Rectal smooth muscle tissue (tissue), 1 donor: ENCODE measurements around the gene EEFSEC.

Experiments used
- H3K27ac ChIP-seq: one replicate; pipeline ENCODE4 v1.7.0; 2013; ENCODE audit warnings: low read depth, low read length, inconsistent platforms
- H3K27me3 ChIP-seq: one replicate; pipeline ENCODE4 v1.7.0; 2013; ENCODE audit warnings: low read length; ENCODE audit not compliant: control insufficient read depth, insufficient read depth
- H3K36me3 ChIP-seq: one replicate; pipeline ENCODE4 v1.7.0; 2013; ENCODE audit warnings: low read length; ENCODE audit not compliant: control insufficient read depth, insufficient read depth
- H3K4me1 ChIP-seq: one replicate; pipeline ENCODE4 v1.7.0; 2013; ENCODE audit warnings: low read length; ENCODE audit not compliant: control insufficient read depth, insufficient read depth
- H3K4me3 ChIP-seq: one replicate; pipeline ENCODE4 v1.7.0; 2013; ENCODE audit warnings: low read length
- H3K9ac ChIP-seq: one replicate; pipeline ENCODE4 v1.7.0; 2013; ENCODE audit warnings: low read length

The EEFSEC gene

GRCh38 chr3:128362026-128362965 lies 209.0 kb downstream of the EEFSEC start:
- Histone ChIP-seq H3K36me3 (peaks cover 7% of the 10 kb centered on the region), H3K4me3 (no peak overlapping the region), H3K9ac (no peak overlapping the region), H3K27me3 (no peaks in the 10 kb centered on the region), H3K27ac (no peak overlapping the region), H3K4me1 (no peaks in the 10 kb centered on the region)

- no peaks in the 10 kb centered on the region for H3K36me3 ChIP-seq
- H3K9ac ChIP-seq = no peak overlapping the region
- H3K4me1 ChIP-seq = no peaks in the 10 kb centered on the region
- no peaks in the 10 kb centered on the region for H3K27me3 ChIP-seq
- no peak overlapping the region for H3K27ac ChIP-seq
- H3K4me3 ChIP-seq = no peak overlapping the region
Observed at GRCh38 chr3:128364291-128364690, 211.0 kb downstream of the EEFSEC start.

GRCh38 chr3:128364808-128365360 lies 211.6 kb downstream of the EEFSEC start:
- Histone ChIP-seq H3K4me1 (no peaks in the 10 kb centered on the region), H3K27ac (no peak overlapping the region), H3K36me3 (no peaks in the 10 kb centered on the region), H3K9ac (no peak overlapping the region), H3K4me3 (no peak overlapping the region), H3K27me3 (no peaks in the 10 kb centered on the region)

GRCh38 chr3:128366136-128366535 lies 212.9 kb downstream of the EEFSEC start:
- no peaks in the 10 kb centered on the region for H3K27me3 ChIP-seq
- H3K27ac ChIP-seq = no peak overlapping the region
- H3K36me3 ChIP-seq = no peaks in the 10 kb centered on the region

GRCh38 chr3:128366652-128367051 lies 213.4 kb downstream of the EEFSEC start:
- H3K27me3 ChIP-seq = no peaks in the 10 kb centered on the region
- no peak overlapping the region for H3K27ac ChIP-seq
- H3K4me3 ChIP-seq = no peak overlapping the region
- H3K4me1 ChIP-seq = no peaks in the 10 kb centered on the region
- H3K9ac ChIP-seq = no peak overlapping the region
- no peaks in the 10 kb centered on the region for H3K36me3 ChIP-seq

More at GRCh38 chr3:128366136-128366535, 212.9 kb downstream of the EEFSEC start:
- no peak overlapping the region for H3K4me3 ChIP-seq
- no peaks in the 10 kb centered on the region for H3K4me1 ChIP-seq
- H3K9ac ChIP-seq = no peak overlapping the region

- no peak overlapping the region for H3K4me3 ChIP-seq
- H3K27ac ChIP-seq = no peak overlapping the region
- H3K36me3 ChIP-seq = no peaks in the 10 kb centered on the region
- no peaks in the 10 kb centered on the region for H3K27me3 ChIP-seq
- H3K4me1 ChIP-seq = no peaks in the 10 kb centered on the region
- no peak overlapping the region for H3K9ac ChIP-seq
Observed at GRCh38 chr3:128367221-128367620, 213.9 kb downstream of the EEFSEC start.

- no peak overlapping the region for H3K27ac ChIP-seq
- H3K36me3 ChIP-seq = no peaks in the 10 kb centered on the region
- no peak overlapping the region for H3K9ac ChIP-seq
- no peaks in the 10 kb centered on the region for H3K27me3 ChIP-seq
- H3K4me1 ChIP-seq = no peaks in the 10 kb centered on the region
- H3K4me3 ChIP-seq = no peak overlapping the region
Observed at GRCh38 chr3:128367761-128368160, 214.5 kb downstream of the EEFSEC start.

GRCh38 chr3:128368626-128369025 lies 215.3 kb downstream of the EEFSEC start:
- Histone ChIP-seq H3K9ac (no peak overlapping the region), H3K36me3 (no peaks in the 10 kb centered on the region), H3K27me3 (no peaks in the 10 kb centered on the region), H3K27ac (no peak overlapping the region), H3K4me1 (no peaks in the 10 kb centered on the region), H3K4me3 (no peak overlapping the region)

- no peak overlapping the region for H3K27ac ChIP-seq
- no peak overlapping the region for H3K9ac ChIP-seq
- H3K36me3 ChIP-seq = no peaks in the 10 kb centered on the region
- H3K4me1 ChIP-seq = no peaks in the 10 kb centered on the region
- H3K27me3 ChIP-seq = no peaks in the 10 kb centered on the region
- H3K4me3 ChIP-seq = no peak overlapping the region
Observed at GRCh38 chr3:128369121-128369703, 215.9 kb downstream of the EEFSEC start.

- no peak overlapping the region for H3K4me3 ChIP-seq
- H3K27me3 ChIP-seq = no peaks in the 10 kb centered on the region
- no peaks in the 10 kb centered on the region for H3K36me3 ChIP-seq
- no peak overlapping the region for H3K27ac ChIP-seq
- H3K4me1 ChIP-seq = no peaks in the 10 kb centered on the region
- no peak overlapping the region for H3K9ac ChIP-seq
Observed at GRCh38 chr3:128369881-128370642, 216.8 kb downstream of the EEFSEC start.

- Histone ChIP-seq H3K4me1 (peaks cover 2% of the 10 kb centered on the region), H3K4me3 (no peak overlapping the region), H3K36me3 (no peaks in the 10 kb centered on the region), H3K27me3 (no peaks in the 10 kb centered on the region), H3K27ac (no peak overlapping the region), H3K9ac (no peak overlapping the region)
Observed at GRCh38 chr3:128372281-128372680, 219.0 kb downstream of the EEFSEC start.
